Right atrium auricular region (tissue), 2 donors: ENCODE results near the gene LAMC3. TPM values are rescaled to one million over a fixed set of nuclear protein-coding genes. Genes with fewer than 3 reads are reported as not detected.

Source experiments
- DNase-seq: peaks from one replicate; pipeline ENCODE4 v3.0.0-alpha.2; 2019; ENCODE audit warnings: low spot score
- H3K27ac ChIP-seq, 2 donors: fragments of 200-600 bp; sonication (generic); 1 replicate in 1 of 2; 2 replicates in 1 of 2; pipeline ENCODE4 v1.5.1; 2016 to 2019
- H3K27me3 ChIP-seq, 2 donors: fragments of 200-600 bp; sonication (generic); one replicate each; pipeline versions ENCODE4 v1.5.1 to v1.6.0; 2017 to 2019
- H3K36me3 ChIP-seq: fragments of 200-600 bp; sonication (generic); one replicate; pipeline ENCODE4 v1.5.1; 2016
- H3K4me1 ChIP-seq, 2 donors: fragments of 200-600 bp; sonication (generic); one replicate each; pipeline versions ENCODE4 v1.5.1 to v1.6.0; 2017 to 2019
- H3K4me3 ChIP-seq, 2 donors: fragments of 200-600 bp; sonication (generic); 1 replicate in 1 of 2; 2 replicates in 1 of 2; pipeline ENCODE4 v1.5.1; 2017 to 2019; ENCODE audit warnings: mild to moderate bottlenecking in 1 of 2, moderate library complexity in 1 of 2
- H3K9me3 ChIP-seq, 2 donors: fragments of 200-600 bp; sonication (generic); one replicate each; pipeline ENCODE4 v1.5.1; 2019
- CTCF ChIP-seq, 2 donors: fragments of 200-600 bp; sonication (generic); IDR thresholded peaks; one replicate each; pipeline ENCODE4 v1.5.1; 2019; ENCODE audit warnings: antibody characterized with exemption in 2 of 2
- total RNA-seq, 2 donors: library from RNA; depleted of rRNA; stranded (reverse); fragments of >200 nt; gene quantifications; one replicate each; pipeline ENCODE4 v1.1.0, GENCODE V29; 2016

Gene LAMC3
- total RNA-seq, 2 donors from 2014 or later = 0.56 to 1.6 TPM

- H3K4me1 ChIP-seq = peaks cover 0 to 2% of the 10 kb centered on the region in 2 donors
- no peak for TF ChIP-seq CTCF (IDR thresholded peaks at IDR 0.05)
- peaks cover 13% of the 10 kb centered on the region for H3K36me3 ChIP-seq
- peak overlapping the region; percentile 46 to 58 for H3K27ac ChIP-seq
- no peak overlapping the region for H3K4me3 ChIP-seq
- DNase-seq = peak; percentile 57
- H3K9me3 ChIP-seq = no peaks in the 10 kb centered on the region
- H3K27me3 ChIP-seq = no peaks in the 10 kb centered on the region
These were observed 108.3 kb downstream of the LAMC3 start for GRCh38 chr9:131117121-131117761.

GRCh38 chr9:131117762-131118145 lies 108.8 kb downstream of the LAMC3 start:
- H3K4me1 ChIP-seq = no peaks in the 10 kb centered on the region
- H3K27ac ChIP-seq = peak overlapping the region; percentile 46 to 58
- peaks cover 13% of the 10 kb centered on the region for H3K36me3 ChIP-seq
- DNase-seq = no peak
- H3K9me3 ChIP-seq = no peaks in the 10 kb centered on the region
- no peak for TF ChIP-seq CTCF (IDR thresholded peaks at IDR 0.05)
- H3K4me3 ChIP-seq = no peak overlapping the region
- H3K27me3 ChIP-seq = no peaks in the 10 kb centered on the region

- Histone ChIP-seq H3K9me3 (no peaks in the 10 kb centered on the region), H3K27me3 (no peaks in the 10 kb centered on the region), H3K4me1 (peaks cover 0 to 2% of the 10 kb centered on the region in 2 donors), H3K4me3 (no peak overlapping the region), H3K36me3 (peaks cover 13% of the 10 kb centered on the region), H3K27ac (no peak overlapping the region)
- no peak for TF ChIP-seq CTCF (IDR thresholded peaks at IDR 0.05)
- peak; percentile 26 for DNase-seq
These were observed 110.6 kb downstream of the LAMC3 start for GRCh38 chr9:131119600-131119999.

- no peak overlapping the region for H3K27ac ChIP-seq
- no peak for TF ChIP-seq CTCF (IDR thresholded peaks at IDR 0.05)
- no peaks in the 10 kb centered on the region for H3K27me3 ChIP-seq
- no peak overlapping the region for H3K4me3 ChIP-seq
- no peak for DNase-seq
- H3K36me3 ChIP-seq = peaks cover 13% of the 10 kb centered on the region
- peaks cover 0 to 6% of the 10 kb centered on the region in 2 donors for H3K4me1 ChIP-seq
- no peaks in the 10 kb centered on the region for H3K9me3 ChIP-seq
These were observed 111.8 kb downstream of the LAMC3 start for GRCh38 chr9:131120620-131121228.

- Histone ChIP-seq H3K4me1 (peaks cover 0 to 12% of the 10 kb centered on the region in 2 donors), H3K9me3 (no peaks in the 10 kb centered on the region), H3K27ac (no peak overlapping the region), H3K4me3 (no peak overlapping the region), H3K36me3 (peaks cover 13% of the 10 kb centered on the region), H3K27me3 (no peaks in the 10 kb centered on the region)
- no peak for TF ChIP-seq CTCF (IDR thresholded peaks at IDR 0.05)
- peak; percentile 36 for DNase-seq
These were observed 112.4 kb downstream of the LAMC3 start for GRCh38 chr9:131121346-131121745.
